A204.1 (cell line): ENCODE measurements around the gene COL4A4.

Experiments used
- FAIRE-seq: peaks from 2 replicates; lab custom pipeline; 2012; peaks lifted over from hg19 to GRCh38; lab: Jason Lieb, UNC

Gene COL4A4

DNA sequence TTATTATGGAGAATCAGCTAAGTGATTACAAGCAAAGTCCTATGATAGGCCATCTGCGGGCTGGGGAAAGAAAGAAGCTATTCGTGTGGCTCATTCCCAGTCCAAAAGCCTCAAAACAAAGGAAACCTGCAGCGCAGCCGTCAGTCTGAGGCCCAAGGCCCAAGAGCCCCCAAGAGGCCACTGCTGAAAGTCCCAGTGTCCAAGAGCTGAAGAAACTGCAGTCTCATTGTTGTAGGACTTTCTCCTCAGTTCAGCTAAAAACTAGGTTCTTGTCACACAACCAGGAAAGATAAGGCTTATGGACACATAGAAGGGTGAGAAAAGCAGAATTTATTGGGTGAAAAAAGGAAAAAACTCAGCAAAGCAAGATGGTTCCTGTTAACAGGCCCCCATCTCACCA lies 185.0 kb downstream of the COL4A4 start:
- FAIRE-seq, result no peak

DNA sequence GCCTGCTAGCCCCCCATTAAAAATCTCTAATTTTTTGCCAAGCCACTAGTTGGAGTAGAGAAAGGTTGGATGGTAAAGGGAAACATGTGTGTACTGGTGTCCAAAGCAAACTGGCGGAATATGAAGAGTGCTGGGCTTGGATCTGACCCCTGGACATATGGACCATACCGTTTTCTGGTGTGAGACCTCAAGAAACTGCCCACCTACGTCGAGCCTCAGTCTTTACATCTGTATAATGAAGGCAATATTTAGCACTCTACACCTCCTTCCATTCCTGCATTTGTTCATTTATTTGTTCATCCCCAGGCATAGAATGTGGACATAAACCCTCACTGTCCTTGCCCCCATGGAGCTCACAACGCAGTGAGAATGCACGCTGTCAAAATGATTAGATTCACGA lies 185.7 kb downstream of the COL4A4 start:
- no peak for FAIRE-seq

DNA sequence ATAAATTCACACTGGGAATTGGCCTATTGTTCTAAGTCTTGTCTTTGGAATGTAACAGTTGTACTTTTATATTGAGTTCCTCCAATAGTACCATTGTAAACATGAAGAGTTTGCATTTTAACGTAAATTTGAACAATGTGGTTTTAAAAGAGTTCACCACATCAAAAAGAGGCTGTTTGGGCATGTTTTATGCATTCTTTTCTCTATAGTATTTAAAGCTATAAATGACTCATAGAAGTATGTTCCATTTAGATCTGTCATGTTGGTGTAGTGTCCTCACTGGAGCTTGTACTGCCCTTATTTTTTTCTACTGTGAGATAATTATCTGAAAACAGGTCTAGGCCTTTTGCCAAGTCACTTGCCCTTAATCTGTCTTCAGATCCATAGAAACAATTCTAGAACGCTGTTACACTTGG lies 186.2 kb downstream of the COL4A4 start:
- no peak for FAIRE-seq

DNA sequence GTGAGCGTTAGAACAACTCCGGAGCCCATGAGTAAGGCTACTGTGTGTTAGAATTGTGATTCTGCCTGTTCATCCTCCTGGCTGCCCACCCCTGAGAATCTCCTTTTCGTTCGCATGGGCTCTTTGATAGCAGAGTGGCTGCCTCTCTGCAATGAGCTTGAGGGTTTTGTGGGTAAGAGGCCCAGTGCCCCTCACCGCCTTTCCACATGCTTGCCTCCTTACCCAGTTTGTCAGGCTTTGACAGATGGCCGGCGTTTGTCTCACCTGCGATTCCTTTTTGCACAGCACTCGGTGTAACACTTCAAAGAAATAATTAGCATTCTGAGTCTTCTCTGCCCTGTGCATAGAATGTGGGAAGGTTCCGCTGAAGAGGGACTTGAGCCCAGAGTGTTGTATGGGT lies 190.2 kb downstream of the COL4A4 start:
- FAIRE-seq, result no peak

DNA sequence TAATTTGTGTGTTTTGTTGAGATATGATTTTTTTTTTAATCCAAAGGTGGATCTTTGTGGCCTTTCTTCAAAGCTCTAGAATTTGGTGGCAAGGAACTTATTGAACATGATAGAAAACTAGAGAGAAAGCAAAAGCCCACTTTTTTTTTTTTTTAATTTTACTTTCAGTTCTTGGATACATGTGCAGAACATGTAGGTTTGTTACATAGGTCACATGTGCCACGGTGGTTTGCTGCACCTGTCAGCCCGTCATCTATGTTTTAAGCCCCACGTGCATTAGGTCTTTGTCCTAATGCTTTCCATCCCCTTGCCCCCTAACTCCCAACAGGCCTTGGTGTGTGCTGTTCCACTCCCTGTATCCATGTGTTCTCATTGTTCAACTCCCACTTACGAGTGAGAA lies 192.2 kb downstream of the COL4A4 start:
- FAIRE-seq, result no peak

DNA sequence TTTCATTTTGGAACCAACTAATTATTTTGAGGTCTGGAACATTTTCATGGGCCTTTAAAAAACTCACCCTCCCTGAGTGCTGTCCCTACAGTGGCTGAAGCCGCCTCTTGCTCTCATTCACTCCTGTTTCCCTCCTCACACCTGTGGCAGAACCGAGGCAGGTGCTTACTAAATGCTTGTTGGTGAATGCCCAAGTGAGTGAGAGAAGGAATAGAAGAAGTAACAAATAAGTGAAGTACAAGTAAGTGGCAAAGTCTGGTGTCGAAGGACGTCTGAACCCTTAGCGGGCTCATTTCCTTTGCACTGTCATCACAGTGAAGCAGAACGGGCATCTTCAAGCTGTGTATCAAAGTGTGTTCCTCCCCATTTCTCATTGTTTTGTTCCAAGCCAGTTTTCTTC lies 192.9 kb downstream of the COL4A4 start:
- no peak for FAIRE-seq

DNA sequence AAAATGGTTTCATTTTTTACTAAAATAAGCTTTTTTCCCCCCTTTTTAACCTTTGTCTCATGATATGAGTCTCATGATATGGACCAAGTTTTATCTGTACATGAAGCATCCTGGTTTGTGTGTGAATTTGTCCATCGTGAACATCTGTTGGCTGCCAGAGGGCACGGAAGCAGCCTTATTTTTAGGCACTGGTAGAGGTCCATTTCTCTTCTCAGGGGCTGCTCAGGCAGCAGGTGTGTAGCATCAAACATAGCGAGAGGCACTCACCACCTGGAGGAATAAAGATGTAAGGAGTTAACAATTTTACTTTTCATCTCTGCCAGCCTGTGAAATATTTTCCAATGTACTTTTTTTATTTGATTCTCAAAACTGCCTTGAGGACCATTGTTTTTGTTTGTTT lies 193.6 kb downstream of the COL4A4 start:
- no peak for FAIRE-seq

DNA sequence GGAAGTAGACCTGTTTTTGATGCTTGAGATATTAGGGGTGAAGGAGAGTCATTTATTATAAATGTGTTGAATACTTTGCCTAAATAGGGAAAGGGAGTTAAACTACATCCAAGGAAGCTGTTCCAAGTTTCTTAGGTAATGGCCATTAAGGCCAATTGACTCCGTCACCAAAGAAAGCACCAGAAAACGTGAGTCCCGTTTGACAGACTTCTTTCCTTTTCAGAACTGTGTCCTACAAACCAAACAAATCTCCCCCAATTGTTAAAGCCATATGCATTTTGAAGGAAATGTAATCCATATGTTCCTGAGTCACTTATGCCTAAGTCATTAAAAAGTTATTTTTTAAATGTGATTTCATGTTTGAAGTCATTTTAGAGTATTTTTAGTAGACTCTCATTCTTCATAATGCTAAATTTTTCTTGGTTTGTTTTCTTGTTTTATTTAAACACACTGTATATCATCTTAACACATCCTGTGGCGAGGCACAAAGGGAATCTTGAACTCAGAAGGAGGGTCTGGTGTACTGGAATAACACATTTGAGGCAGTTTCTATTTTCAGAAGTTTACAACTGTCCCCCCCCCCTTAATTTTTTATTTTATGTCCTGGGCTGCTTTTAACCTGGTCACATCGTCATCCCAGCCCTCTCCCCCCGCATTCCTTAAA lies 194.5 kb downstream of the COL4A4 start:
- FAIRE-seq, result no peak

DNA sequence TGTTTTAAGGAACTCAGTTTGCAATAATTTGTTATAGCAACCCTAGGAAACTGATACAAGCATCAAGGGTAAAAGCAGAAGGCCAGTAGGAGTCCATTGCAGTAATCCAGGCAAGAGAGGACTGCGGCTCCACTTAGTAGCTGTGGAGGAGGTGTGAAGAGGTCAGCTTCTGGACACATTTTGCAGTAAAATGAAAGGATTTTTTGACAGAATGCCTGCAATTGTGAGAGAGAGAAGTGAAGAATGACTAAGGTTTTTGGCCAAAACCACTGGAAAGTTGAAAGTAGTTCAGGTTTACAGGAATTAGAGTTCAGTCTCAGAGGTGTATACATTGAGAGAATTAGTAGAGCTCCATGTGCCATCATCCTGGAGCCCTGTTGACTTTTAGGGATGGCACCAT lies 198.6 kb downstream of the COL4A4 start:
- no peak for FAIRE-seq

DNA sequence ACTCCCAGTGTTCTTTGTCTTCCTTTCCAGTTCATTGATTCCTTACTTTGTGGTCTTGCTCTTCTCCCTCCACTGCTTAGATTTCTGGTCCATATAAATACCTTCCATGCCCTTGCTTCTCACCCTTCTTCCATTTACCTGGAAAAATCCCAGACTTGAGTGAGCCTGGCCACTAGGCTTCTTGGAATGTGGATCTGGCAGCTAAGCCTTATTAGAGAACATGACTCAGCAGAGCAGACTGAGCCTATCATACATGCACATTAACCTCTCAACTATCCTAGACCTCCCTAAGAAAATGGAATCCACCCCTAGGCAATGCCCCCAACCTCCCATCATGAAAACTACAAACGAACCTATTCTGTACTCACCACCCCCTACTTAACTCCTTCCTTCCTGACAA lies 200.5 kb downstream of the COL4A4 start:
- FAIRE-seq, result no peak

DNA sequence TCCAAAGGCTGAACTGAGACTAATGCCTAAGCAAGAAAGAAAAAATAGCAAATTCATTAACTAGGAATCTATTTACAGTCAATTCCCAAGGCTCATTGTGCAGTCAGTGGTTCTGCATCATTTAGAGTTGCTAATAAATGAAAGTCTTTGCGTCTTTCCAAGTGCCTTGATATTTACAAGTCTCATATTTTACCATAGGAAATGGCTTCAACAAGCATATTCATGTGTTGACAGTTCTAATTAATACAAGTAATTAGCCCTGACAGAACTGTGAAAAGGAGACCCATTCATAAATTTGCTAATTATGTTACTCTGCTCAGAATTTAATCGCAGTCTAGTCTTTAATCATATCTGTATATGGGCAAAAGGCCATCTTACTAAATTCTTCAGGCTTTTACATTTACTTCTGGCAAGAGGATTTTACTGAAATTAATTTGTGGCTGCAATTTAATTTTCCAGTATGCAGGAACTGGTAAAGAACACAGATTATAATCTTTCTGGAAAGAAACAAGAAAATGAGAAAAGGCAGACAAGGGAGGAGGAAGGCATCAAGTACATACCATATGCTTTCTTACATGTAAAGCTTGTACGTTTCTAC lies 201.7 kb downstream of the COL4A4 start:
- no peak for FAIRE-seq

DNA sequence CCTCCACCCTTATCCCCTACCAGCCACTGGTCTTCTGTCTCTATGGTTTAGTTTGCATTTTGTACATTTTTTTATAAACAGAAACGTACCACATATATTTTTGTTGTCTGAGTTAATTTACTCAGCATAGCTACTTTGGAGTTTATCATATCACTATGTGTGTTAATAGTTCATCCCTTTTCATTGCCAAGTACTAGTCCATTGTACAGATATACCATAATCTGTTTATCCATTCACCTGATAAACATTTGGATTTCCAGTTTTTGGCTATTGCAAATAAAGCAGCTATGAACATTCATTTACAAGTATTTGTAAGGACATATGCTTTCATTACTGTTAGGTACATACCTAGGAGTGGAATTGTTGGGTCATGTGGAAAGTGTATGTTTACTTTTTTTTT lies 204.6 kb downstream of the COL4A4 start:
- FAIRE-seq, result no peak

DNA sequence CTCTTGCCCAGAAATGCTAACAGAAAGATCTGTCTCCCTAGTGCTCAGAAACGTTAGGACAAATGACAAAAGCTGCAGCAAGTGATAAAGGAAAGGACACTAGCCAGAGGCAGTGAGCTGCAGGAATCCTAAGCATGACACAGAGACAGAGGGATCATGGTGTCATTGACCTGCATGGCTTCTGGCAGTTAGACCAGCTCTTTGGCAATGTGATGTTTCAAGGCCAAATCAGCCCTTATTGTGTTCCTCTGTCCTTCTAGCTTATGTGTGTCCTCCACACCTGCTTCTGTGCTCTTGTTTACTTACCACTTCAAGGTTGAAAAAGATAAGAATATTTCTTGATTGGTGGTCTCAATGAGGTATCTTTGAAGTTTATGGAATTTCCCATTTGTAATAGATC lies 207.3 kb downstream of the COL4A4 start:
- FAIRE-seq, result no peak

DNA sequence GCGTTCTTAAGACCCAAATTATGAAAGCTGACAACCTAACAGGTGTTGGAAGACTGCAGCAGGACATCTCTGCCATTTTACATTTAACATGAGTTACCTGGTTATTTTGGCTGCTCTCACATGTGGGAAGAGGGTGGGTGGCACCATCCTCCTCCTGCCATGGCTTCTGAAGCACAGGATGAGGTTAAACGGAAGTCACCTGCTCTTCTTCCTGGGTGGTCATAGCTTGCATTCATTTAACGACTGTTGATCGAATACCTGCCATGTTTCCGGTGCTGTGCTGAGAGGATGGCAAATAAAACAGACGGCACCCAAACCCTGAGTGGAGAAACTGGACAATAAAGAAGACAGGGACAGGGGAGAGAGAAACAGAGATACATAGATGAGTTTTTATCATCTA lies 210.2 kb downstream of the COL4A4 start:
- no peak for FAIRE-seq

DNA sequence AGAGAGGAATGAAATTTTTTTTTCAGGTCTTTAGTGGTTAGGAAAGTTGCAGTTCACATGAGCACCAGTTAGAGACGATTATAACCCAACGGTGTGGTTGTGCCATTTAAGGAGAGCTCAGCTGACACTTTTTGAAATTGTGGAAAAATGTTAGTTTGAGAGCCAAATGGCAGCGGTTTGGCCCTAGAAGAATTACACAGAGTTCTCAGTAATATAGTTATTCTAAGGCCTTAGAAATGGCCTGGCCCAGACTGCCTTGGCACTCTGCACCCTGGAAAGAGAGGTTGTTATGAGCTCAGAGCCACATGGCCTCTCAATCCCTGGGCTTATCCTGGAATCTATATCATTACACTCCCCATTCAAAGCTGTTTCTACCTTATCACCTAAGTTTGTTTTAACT lies 210.8 kb downstream of the COL4A4 start:
- FAIRE-seq, result no peak
